ENCODE results near the gene CNKSR3.

CNKSR3 gene

DNA sequence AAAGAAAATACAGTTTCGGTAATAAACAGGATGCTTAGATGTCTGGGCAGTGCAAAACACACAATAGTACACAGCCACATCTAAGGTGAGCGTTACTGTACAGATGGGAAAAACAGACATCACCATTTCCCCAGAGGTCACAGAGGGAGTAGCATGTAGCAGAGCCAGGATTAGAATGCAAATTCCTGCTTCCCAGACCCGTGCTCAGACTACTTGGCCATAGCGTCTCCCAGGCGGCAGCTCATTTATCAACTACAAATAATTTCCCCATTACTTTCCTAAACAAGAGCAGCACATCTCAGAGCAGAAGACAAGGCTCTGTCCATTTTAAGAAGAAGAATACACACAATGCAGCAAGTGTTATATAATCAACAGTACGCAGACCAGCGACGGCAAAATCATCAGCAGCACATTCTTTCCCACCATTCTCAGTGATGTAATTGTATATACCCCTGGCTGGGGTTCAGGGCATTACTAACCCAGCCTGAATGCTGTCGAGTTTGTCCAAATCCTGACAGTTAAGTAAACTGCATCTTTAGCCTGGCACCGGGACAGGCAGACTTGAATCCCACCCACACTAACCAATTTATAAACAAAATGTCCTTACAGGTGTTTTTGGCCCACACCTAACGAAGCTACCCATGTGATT is 61.9 kb downstream of the CNKSR3 start:
- no peak for DNase-seq

DNA sequence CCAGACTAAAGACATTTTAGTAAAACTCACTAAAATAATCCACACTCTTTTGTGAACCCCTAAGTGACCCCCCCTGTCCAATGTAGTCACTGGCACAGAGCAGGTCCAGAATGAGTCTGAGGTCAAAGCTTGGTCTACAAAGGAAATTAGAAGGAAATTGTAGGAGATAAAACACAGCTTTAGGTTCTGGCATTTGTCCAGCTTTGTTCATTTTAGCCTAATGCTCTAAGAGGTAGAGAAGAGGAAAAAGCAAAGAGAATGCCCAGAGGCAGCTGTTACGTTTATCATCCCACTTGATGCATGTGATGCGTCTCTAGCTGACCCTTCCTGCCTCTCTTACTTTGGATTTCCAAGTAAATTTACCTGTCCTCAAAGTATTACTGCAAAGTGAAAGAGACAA is 62.5 kb downstream of the CNKSR3 start:
- no peak for DNase-seq

DNA sequence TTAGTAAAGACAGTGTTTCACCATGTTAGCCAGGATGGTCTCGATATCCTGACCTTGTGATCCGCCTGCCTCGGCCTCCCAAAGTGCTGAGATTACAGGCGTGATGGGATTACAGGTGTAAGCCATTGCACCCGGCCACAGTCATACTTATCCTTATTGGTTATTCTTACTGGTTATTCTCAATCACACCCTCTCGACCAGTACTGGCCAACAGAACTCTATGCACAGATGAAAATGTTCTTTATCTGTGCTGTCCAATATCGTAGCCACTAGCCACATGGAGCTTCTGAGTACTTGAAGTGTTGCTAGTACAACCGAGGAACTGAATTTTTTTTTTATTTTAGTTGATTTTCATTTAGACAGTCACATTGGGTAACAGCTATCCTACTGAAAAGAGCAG is 63.5 kb downstream of the CNKSR3 start:
- DNase-seq, result no peak

DNA sequence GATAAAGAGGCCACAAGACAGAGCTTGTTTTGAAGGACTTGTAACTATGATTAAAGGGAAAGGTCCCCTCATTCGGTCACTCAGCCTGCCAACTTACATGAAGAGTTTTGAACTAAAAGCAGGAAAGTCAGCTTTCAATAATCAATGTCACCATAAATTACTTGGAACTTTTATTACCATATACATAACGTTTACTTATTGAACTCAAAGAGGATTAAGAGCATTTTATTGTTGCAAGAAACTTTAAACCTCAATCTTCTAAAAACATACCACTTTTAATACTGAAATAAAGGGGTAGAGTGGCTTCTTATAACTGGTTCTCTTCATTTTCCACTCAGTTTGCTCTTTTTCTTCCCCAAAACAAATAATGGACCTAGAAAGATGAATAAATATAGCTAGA is 65.1 kb downstream of the CNKSR3 start:
- no peak for DNase-seq

DNA sequence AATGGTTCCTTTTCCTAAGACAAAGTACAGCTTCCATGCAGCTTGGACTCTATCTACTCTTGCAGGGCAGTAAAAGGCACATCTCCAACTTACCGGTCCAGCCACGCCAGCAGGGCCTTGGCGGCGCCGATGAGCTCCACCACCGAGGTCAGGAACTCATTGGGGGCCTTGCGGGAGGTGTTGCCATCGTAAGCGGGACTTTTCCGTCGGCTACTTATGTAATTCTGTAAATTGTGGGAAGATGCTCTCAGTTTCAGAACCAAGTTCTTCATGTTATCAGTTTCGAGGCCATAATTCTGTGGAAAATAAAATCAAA is 68.5 kb downstream of the CNKSR3 start:
- no peak for DNase-seq

DNA sequence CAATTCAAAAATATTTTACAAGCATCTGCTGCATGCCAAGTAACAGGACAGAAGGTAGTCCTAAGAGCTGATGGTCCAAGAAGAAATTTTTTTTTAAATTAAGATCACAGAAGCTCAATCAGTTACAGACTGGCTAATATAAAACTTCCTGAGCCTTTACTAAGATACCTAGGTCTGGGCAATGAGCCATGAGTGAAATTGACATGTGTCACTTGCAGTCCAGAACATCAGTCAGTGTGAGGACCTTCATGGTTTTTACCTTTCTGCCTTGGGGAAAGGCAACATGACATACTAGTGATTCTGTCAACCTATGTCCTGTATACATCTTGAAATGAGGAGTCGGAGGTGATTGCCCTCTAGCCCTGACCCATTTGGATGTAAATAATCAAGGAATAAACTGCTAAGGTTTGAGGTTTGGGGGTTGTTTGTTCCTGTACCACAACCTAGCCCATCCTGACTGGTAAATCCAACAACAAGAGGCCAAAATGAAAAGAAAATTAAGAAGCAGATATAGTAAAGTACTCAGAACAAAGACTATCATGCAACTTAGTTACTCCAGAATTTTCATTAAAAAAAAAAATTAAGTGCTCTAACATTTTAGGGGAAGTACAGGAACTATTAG is 70.0 kb downstream of the CNKSR3 start:
- DNase-seq, result no peak

DNA sequence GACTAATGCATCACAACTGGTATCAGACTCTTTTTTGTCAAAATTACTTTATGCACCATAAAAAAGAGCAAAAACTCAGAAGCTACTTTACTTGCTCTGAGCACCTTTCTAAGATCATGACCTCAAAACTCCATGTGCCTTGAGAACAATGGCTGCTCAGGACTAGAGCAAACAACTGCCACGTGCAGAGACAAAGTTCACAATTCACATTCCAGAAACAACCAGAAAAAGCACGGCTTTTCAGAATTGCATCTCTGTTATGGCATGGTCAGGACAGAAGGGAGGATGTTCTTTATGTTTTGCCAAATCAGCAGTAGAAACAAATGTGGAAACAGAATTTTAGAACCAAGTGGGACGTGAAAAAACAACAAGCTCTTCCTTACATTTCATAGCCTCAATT is 70.5 kb downstream of the CNKSR3 start:
- no peak for DNase-seq

DNA sequence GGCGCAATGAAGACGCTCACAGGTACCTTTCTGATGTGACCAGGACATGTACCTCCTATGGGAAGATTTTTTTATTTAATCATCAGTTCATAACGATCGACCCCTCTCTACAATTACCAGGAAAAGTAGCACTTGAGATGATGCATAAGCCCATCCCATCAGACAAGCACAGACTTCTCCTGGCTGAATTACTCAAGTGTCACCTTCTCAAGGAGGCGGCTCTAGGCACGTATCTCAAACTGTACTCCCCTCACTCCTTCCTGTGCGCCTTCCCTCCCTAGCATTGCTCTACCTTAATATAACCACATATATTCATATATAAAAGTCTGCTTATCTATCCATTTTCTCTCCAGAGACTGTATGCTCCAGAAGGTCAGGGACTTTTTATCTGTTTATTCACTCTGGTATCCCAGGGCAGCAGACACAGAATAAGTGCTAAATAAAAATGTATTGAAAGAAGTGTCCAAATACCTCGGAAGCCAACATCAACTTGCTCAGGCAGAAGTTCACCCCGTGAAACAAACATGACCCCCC is 71.5 kb downstream of the CNKSR3 start:
- no peak for DNase-seq

DNA sequence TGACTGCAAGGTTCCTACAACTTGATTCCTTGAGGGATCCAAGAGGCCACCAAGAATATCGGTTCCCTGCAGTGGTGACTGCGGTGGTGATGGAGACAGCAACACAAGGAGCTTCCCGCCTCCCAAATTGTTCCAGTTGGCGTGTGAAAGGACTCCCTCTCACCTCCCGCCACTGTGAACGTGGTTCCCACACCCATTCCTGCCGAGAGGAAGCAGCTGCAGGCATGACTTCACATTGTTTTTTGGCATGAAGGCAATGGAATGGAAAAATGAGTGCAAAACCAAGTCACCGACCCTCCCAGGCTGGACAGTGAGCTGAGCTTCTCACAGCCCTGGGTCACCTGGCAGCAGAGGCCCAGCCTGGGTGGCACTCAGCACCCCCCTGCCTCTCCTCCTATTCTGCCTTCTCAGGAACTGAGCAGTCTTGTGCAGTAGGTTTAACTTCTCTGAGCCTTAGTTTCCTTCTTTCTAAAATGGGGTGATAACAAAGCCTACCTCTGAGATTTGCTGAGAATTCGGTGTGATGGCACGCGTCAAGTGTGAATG is 75.0 kb downstream of the CNKSR3 start:
- no peak for DNase-seq

DNA sequence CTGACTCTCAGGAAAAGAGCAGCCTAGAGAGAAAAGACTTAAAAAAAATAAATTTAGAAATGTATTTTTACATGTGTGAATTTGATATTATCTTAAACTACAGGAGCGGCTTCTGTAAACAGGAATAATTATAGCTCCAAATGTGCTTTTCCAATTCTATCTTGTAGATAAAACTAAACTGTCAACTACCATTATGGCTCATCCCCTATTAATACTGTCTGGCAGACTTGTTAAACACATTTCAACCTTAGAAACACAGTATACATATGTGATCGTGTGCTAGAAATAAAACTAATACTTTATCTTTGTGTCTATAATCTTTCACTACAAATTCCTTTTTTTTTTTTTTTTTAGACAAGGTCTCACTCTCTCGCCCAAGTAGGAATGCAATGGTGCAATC is 75.8 kb downstream of the CNKSR3 start:
- no peak for DNase-seq

DNA sequence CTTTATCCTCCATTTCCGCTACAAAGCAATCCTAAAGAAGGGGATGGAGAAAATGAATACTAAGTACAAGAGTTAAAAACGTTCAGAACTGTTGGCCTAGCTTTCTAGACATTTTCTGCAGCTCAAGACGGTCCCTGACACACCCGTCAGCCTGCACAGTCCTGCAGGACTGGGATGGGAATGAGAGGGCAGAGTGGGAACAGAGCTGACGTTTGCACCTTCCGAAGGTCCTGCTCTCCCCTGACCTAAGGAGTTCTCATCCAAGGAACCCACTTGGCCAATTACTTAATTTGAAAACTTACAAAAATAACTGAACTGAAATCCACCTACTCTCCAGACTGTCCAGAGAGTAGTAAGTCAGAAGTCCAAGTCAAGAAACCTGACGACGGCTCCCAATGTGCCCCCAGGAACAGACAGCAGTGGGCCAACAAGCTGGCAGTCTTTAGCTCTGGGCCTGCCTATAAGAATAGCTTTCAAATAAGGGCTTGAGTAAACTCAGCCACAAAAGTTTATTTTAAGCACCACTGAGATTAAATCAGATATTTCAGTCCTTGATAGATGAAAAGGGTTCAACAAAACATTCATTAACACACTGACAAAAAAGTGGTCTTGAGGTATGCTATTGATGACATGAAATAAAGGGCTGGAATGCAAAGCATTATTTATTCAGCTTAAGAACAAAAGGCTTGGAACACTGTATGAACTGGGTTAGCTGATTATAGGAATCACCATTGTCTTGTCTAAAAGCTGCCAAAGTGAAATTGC is 76.8 kb downstream of the CNKSR3 start:
- no peak for DNase-seq

DNA sequence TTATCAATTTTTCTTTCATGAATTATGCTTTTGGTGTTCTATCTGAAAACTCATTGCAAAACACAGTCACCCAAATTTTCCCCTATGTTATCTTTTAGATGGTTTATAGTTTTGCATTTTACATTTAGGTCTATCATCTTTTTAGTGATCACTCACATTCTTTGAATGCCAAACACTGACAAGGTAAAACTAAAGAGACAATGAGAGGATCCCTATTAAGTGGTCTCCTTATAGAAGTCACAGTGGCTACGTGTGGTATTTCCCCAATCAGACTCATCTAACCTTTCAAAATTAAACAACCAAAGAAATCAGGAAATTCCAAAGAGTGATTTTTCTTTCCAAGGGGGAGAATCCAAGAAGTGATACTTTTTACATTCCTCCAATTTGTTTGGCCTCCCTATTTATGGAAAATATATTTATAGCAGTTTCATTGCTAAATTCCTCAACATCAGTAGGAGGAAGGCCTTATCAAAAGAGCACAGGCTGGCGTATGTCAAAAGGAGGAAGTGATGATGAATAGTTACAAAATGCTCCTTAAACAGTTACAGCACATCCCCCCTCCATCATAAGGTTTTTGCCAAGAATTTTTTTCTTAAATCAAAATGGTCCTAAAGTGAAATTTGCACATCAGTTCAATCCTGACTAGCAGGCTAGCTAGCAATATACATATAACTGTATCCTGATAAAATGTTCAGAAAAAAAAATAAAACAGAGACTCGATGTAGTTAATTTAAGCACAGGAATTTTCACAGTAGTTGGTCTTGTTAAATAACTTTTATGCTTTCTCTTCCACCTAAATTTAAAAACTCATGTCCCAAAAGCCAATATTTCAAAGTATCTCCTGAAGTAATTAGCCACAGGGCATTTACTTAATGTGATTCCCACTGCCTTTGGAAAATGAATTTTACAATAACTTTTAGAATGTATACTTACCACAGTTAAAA is 77.7 kb downstream of the CNKSR3 start:
- DNase-seq, result no peak

DNA sequence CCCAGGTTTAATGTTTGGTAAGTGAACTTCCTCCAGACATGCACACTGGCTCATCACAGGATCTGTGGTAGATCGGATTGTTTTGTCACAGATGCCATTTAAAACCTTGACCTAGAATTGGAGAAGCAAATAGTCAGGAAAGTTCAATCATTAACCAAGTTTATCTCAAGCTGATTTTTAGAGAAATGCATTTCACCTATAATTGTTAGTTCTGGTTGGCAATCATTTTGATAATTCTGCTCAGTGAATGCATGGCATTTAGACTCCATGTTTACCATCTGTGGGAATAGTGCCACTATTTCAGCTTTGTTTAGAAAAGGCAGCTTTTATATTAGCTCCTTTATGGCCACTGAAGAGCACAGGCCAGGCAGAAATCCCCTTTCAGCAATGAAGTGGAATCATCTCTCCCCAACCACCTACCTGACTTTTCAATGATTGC is 80.0 kb downstream of the CNKSR3 start:
- no peak for DNase-seq

DNA sequence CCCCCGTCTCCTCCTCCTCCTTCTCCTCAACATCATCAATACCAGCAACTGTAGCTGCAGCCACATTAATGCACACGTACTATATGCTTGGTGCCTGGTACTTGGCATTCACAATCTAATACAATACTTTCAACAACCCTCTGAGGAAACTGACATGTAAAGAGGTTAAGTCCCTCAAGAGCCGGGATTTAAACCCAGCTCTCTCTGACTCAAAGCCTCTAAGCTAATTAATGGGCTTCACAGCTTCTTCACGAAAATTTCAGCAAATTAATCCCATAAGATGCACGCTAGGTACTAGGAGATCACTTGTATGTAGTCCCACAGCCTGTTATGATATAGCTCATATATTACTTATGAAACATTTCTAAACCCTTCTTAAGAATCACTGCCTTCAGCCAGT is 80.8 kb downstream of the CNKSR3 start:
- DNase-seq, result no peak

DNA sequence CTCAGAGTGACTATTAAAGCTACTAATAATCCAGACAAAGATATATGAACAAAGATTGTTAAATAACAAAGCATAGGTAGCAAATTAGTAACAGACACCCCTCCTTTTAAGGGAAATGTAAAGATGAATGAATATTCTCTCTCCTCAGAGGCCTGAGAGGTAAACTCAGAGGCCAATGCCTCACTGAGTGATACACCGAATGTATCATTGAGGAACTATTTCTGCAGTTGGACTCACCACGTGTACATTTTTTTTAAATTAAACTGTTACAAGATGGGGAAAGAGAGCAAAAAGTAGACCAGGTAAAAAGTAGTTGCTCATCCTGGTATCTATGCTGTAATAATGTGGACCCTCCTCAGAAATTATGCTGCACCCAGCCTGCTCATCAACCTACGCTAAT is 81.6 kb downstream of the CNKSR3 start:
- no peak for DNase-seq

DNA sequence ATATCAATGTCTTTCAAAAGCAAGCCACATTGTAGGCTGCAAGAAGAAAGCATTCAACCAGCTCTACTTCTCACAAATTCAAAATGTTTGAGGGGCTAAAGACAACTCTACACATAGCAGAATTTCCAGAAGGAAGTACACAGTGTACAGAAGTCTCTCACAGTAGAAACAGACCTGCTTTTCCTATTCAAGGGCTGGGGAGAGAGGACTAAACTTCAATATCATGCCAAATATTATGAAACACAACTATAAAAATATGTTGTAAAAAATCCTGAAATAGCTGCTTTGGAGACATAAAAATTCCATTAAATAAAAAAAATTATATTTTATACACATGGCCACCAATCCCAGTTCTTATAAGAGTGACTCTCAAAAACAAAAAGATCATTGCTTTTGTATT is 83.0 kb downstream of the CNKSR3 start:
- DNase-seq, result no peak

DNA sequence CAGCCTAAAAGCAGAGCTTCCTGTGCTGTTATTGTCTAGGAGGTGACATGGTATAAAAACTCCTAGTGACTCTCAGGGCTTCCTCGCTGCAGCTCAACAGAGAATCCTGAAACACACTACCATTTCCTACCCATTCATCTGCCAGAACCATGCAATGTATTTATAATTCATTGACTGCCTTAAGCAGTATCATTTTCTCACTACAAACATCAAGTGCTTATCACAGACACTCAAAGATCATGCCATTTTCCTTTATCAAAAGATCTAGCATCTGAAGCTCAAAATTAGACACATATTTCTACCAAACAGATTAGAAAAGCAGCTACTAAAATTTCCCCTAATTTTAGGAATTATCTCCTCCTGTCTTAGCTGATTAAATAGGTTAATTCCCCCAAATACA is 83.5 kb downstream of the CNKSR3 start:
- no peak for DNase-seq

DNA sequence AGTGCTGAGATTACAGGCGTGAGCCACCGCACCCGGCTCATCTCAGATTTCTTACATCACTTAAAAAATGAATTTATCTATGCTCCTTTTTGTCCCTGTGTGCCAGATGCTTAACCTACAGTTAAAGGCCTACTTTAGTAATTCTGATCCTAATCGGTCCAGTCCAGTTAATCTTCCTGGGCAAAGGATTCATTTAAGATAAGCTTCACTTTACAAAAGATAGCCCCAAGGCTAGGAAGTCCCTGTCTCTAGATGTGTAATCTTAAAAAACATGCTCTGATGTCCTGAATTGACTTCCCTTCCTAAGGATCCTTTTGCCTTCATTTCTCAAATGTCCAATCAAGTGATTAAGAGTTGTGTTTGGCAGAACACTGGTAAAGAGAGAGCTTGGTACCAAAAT is 85.5 kb downstream of the CNKSR3 start:
- no peak for DNase-seq

DNA sequence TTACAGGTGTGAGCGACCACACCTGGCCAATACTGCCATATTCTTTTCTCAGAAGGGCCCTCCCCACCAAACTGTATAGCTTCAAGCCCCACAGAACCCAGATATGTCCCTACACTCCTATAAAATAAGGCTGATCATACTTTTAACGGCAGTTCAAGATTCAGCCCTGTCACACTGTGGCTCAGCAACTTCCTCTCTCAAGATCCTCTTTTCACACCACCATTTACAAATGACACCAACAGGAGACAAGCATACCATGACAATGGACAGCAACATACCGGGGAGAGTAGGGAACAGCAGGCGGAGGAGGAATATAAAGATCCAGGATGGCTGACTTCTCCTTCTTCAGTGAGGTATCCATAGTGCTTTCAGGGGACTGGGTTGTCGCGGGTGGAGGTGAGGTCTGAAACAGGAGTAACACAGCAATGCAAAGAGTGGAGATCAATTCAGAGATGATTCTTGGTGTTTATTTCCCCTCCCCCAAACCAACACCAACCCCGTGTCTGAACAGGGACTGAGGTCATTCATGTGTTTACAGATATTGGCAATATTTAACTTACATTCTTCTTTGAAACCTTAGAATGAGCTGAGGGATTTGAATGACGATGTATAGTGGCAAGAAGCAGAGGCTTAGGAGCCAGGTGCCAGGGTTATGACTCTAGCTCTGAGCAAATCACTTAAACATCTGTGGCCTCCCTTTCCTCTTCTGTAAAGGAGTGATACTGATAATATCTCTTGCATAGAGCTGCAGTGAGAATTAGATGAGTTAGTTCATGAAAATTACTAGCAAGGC is 96.3 kb downstream of the CNKSR3 start:
- DNase-seq, result no peak

DNA sequence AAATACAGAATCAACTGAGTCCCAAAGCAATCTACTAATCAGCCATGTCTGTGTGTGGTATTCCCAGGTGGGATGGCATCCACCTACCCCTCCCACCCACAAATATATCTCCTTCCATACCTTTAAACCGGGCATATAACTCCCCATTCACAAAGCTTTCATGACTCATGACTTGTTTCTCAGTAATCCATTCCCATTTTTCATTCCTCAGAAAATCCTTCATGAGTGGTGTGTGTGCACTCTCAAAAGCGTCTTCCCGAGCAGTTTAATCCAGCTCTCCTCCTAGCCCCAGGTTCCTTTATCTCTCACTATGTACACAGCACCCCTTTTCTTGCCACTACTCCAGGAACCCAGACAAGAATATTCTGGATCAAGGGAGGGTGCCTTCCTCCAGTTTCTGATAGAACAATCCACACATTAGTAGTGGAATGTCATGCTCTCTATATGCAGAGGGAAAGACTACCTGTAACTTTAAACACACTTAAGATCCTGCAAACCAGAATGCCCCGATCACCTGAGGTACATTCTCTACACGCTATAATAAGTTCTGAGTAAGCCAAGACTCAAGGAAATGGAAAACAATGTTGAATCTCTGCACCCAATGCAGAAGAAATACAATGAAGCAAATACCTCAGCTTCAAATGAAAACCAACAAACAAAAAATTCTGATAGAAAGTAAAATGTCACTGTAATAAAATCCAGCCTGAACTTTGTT is 98.2 kb downstream of the CNKSR3 start:
- no peak for DNase-seq

DNA sequence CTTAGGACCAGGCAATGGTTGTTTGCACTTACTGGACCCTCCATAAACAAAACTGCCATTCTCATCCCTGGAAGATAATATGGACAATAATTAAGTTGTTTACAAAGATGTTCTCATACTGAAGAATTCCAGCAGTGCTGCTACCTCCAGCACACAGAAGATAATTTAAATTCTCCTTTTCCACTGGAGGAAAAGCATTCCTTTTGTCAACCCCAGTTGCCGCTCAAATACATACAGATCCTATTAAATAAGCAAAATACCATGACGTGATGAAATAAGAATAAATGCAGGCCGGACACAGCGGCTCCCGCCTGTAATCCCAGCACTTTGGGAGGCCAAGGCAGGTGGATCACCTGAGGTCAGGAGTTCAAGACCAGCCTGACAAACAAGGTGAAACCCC is 99.4 kb downstream of the CNKSR3 start:
- DNase-seq, result no peak
